ENCODE results near the gene SNRNP70.
"Not testable (repeated sequence)": the region's sequence is repeated elsewhere in the genome, so short reads cannot be mapped to it uniquely, and the experiment has no call there.

Gene SNRNP70

GRCh38 chr19:49064768-49065611 is 20.3 kb upstream of the SNRNP70 start, which contains the start of gene NTF4:
NTF4 (minus strand) TSS chr19:49064818; CDS start chr19:49061997, 2,821 bp downstream.
- peak; percentile 59 to 74 for DNase-seq

DNA sequence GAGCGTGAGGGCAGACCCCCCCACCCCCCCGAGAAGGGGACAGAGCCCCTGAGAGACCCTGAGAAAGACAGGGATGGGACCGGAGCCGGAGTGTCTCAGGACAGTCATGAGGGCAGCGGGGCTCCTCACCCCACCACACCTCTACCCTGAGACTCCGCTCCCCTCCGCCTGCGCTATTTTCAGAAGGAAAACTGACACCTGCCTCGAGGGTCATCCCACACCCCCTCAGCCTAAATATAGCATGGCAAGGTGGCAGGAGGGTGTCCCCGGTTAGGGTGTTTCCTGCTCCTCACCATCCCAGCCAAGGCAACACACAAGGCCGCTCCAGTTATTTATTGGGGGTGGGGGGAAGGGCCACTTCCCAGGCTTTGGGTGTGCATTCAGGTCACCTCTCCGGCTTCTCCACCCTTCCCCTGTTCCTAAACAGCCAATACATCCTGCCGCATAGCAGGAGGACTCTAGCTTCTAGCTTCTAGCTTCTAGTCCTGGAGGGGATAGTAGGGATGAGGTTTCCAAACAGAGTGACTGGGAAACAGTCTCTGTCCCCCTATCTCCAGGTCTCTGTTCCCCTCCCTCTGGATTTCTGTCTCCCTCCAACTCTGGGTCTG is 19.2 kb upstream of the SNRNP70 start:
- no peak for DNase-seq

- DNase-seq: no peak
Measured at GRCh38 chr19:49067554-49067953, 17.7 kb upstream of the SNRNP70 start.

GRCh38 chr19:49069026-49069425 is 16.2 kb upstream of the SNRNP70 start:
- no peak for DNase-seq

GRCh38 chr19:49070416-49070815 is 14.8 kb upstream of the SNRNP70 start:
- no peak for DNase-seq

- DNase-seq: peak; percentile 41 to 60
Measured at GRCh38 chr19:49071860-49072547, 13.2 kb upstream of the SNRNP70 start.

GRCh38 chr19:49073514-49074378 is 11.5 kb upstream of the SNRNP70 start:
- peak; percentile 26 to 32 for DNase-seq

DNA sequence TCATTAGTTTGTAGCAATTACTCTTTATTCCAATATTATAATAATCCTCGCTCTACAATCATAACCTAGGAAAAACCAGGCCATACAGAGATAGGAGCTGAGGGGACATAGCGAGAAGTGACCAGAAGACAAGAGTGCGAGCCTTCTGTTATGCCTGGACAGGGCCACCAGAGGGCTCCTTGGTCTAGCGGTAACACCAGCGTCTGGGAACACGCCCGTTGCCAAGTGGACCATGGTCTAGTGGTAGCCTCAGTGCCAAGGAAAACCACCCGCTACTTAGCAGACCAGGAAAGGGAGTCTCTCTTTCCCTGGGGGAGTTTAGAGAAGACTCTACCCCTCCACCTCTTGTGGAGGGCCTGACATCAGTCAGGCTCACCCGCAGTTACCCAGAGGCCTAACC is 10.4 kb upstream of the SNRNP70 start:
- DNase-seq: not testable (repeated sequence)

DNA sequence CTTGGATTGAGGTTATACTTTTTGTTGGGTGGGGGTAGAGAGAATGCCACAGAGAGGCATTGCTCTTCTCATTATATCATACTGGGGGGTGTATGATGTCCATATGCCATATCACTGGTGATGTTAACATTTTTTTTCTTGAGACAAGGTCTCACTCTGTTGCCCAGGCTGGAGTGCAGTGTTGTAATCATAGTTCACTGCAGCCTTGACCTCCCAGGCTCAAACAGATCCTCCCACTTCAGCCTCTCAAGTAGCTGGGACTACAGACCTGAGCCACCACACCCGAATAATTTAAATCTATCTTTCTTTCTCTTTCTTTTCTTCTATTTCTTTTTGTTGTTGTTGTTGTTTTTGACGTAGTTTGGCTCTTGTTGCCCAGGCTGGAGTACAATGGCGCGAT is 4.9 kb upstream of the SNRNP70 start:
- DNase-seq: no peak

DNA sequence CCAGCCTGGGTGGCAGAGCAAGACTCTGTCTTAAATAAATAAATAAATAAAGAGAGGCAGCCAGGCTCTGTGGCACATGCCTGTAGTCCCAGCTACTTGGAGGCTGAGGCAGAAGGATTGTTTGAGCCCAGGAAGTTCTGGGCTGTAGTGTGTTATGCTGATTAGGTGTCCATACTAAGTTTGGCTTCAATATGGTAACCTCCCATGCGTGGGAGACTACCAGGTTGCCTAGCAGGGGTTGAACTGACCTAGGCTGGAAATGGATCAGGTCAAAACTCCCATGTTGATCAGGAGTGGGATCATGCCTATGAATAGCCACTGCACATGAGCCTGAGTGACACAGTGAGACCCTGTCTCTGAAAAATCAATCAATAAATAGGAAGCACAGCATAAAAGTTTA is 4.0 kb upstream of the SNRNP70 start:
- no peak for DNase-seq

GRCh38 chr19:49084206-49085019 is 838 bp upstream of the SNRNP70 start:
- DNase-seq: no peak

DNA sequence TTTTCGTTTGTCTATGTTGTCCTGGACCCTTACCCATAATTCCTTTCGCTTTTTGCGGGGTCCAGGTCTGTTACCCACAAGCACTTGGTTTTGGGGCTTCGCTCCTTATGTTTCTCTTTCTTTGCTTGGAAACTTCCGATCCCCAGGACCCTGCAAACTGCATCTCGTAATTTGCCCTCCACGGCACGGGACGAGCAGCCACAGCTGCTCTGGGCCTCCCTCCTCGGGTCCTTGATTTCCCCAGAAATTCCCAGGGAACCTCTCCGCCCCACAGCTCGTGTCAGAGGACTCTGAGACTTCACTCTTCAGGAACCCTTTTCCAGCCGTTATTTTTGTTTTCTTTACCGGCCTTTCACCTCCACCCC is 599 bp downstream of the SNRNP70 start:
- no peak for DNase-seq

DNA sequence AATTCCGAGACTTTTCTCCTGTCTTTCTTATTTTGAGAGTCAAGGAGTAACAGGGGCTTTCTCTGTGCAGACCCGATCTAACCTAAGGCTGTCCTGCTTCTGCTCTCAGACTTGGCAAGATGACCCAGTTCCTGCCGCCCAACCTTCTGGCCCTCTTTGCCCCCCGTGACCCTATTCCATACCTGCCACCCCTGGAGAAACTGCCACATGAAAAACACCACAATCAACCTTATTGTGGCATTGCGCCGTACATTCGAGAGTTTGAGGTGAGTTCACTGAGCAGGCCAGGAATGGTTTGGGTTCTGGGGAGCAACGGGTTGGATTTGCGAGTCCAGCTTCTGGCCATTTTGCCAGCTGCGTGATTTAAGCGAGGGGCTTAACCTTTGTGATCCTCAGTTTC is 1.0 kb downstream of the SNRNP70 start:
- no peak for DNase-seq

DNA sequence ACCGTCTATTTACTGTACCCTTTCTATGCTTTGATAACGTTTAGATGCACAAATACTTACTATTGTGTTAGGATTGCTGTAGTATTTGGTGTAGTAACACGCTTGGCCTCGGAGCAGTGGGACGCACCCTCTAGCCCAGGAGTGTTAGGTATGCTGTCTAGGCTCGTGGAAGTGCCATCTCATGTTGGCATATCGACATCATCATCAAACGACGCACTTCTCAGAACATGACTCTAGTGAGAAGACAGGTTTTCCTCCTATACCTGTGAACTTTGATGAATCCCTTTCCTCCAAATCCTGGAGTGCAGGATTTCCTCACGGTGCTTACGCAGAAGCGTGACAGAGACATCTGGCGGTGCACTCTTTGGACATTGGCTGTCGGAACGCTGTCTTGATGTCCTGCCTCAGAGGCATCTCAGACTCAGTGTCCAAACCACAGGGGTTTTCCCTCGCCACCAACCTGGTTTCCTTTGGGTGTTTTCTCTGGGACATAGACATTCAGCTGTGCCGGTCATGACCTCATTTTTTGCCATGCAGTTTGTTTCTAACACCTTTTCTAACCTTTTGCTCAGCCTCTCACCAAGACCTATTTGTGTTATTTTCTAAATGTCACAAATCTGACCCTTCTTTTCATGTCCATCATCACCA is 6.3 kb downstream of the SNRNP70 start:
- DNase-seq: no peak

DNA sequence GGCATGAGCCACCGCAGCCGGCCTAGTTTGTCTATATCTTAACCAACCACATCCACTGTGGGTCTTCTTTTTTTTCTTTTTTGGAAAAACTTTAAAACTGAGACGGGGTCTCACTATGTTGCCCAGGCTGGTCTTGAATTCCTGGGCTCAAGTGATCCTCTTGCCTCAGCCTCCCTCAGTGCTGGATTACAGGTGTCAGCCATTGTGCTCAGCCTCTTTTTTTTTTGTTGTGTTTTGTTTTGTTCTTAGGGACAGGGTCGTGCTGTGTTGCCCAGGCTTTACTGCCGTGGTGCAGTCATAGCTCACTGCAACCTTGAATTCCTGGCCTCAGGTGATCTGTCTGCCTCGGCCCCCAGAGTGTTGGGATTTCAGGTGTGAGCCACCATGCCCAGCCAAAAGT is 7.4 kb downstream of the SNRNP70 start:
- DNase-seq: no peak

DNA sequence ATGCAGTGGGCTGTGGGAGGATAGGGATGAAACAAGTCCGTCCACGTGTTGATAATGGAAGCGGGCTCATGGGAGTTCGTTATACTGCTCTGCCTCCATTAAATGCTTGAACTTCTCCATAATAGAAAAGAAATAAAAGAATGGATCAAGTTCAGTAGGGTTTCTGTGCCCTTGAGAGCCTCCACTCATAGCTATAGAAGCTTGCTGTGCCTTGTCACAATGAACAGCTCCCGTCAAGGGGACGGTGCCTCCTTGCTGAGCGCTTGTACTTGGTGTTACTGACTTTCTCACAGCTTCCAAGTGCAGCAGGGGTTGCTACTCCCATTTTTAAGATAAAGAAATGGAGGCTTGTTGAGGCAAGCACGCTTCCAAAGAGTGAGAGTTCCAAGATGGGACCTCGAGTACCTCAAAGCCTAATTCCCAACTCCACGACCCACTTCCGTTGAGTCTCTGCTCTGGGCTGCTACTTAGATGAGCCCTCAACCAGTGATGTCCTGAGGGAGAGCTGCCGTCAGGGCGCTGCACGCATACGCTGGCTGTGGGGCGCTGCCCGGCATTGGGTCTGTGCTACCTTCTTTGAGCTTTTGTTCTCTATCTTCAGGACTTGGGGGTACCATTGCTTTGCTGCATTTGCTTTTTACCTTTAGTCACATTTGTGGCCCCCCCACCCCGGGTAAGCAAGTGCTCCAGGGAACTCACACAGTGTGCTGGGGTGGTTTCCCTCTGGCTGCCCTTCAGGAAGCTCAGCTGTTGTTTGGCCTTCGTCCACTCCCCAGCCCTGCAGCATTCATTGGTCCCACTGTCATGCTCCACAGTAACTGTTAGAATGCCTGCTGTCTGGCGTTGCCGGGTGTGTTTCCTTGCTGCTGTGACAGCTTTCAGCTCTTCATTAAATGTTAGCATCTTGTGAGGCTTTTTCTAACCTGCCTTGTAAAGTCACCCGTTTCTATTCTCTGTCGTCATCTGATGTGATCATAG is 9.5 kb downstream of the SNRNP70 start:
- DNase-seq: no peak

- DNase-seq: peak; percentile 66 to 76
Measured at GRCh38 chr19:49097453-49098288, 12.4 kb downstream of the SNRNP70 start.

DNA sequence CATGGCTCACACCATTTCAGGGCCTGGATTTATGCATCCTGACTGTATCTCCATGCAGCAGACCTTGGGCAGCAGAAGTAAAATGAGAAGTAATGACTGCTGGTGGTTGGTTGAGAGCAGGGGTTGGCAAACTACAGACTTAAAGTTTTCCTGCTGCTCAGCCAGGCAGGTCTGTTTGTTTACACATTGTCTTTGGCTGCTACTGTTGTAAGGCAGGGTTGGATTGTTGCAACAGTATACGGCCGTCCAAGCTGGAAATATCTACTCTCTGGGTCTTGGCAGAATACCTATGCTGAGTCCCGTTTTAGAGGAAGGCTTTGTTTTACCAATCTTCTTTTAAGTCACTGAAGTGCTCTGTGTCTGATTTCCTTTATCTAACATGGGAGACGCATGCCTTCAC is 13.5 kb downstream of the SNRNP70 start:
- no peak for DNase-seq

GRCh38 chr19:49101160-49101559 is 15.9 kb downstream of the SNRNP70 start:
- DNase-seq: no peak
